ENCODE data around the gene ERBB4. TPM values are rescaled to one million over a fixed set of nuclear protein-coding genes. Genes with fewer than 3 reads are reported as not detected.

ERBB4 gene
- total RNA-seq, 1 experiment from 2014 or later = not detected

GRCh38 chr2:211396815-211397214, 1141.8 kb downstream of the ERBB4 start:
- no peak for DNase-seq (ENCODE audit: unreplicated experiment)
- Mint-ChIP-seq H3K4me1 (ENCODE audit: insufficient read depth, unreplicated experiment) (peaks cover 5% of the 10 kb centered on the region), H3K27ac (ENCODE audit: low read depth, unreplicated experiment) (no peak overlapping the region), H3K9me3 (ENCODE audit: unreplicated experiment) (no peaks in the 10 kb centered on the region), H3K4me3 (ENCODE audit: unreplicated experiment) (no peak overlapping the region), H3K27me3 (ENCODE audit: insufficient read depth, unreplicated experiment) (peaks cover 27% of the 10 kb centered on the region), H3K36me3 (ENCODE audit: insufficient read depth, unreplicated experiment) (no peaks in the 10 kb centered on the region)
- no TSS peak for BruUV-seq (replicated peaks)
- TF ChIP-seq CTCF (IDR thresholded peaks at IDR 0.05; ENCODE audit: unreplicated experiment) = no peak
- intact Hi-C loops (cut with micrococcal nuclease) = no loop called here
- ChIA-PET POLR2A (no interaction called here), CTCF (interaction anchor here (1.4 kb wide), 1 partner anchor 19 kb away, joined by 5 read pairs; no protein-coding TSS in a partner anchor)

- ChIA-PET POLR2A (no interaction called here), CTCF (interaction anchor here (0.6 kb wide), 1 partner anchor 92 kb away, joined by 3 read pairs; no protein-coding TSS in a partner anchor)
- Mint-ChIP-seq H3K27me3 (ENCODE audit: insufficient read depth, unreplicated experiment) (peaks cover 20% of the 10 kb centered on the region), H3K4me3 (ENCODE audit: unreplicated experiment) (no peak overlapping the region), H3K4me1 (ENCODE audit: insufficient read depth, unreplicated experiment) (no peaks in the 10 kb centered on the region), H3K36me3 (ENCODE audit: insufficient read depth, unreplicated experiment) (no peaks in the 10 kb centered on the region), H3K9me3 (ENCODE audit: unreplicated experiment) (no peaks in the 10 kb centered on the region), H3K27ac (ENCODE audit: low read depth, unreplicated experiment) (no peak overlapping the region)
- TF ChIP-seq CTCF (IDR thresholded peaks at IDR 0.05; ENCODE audit: unreplicated experiment) = no peak
- no TSS peak for BruUV-seq (replicated peaks)
- intact Hi-C loops (cut with micrococcal nuclease) = no loop called here
- DNase-seq (ENCODE audit: unreplicated experiment) = no peak
These were observed 1147.4 kb downstream of the ERBB4 start for GRCh38 chr2:211391189-211391567.

- BruUV-seq (replicated peaks) = no TSS peak
- intact Hi-C loops (cut with micrococcal nuclease) = no loop called here
- Mint-ChIP-seq H3K9me3 (ENCODE audit: unreplicated experiment) (no peaks in the 10 kb centered on the region), H3K27me3 (ENCODE audit: insufficient read depth, unreplicated experiment) (peaks cover 20% of the 10 kb centered on the region), H3K4me1 (ENCODE audit: insufficient read depth, unreplicated experiment) (no peaks in the 10 kb centered on the region), H3K4me3 (ENCODE audit: unreplicated experiment) (no peak overlapping the region), H3K36me3 (ENCODE audit: insufficient read depth, unreplicated experiment) (no peaks in the 10 kb centered on the region), H3K27ac (ENCODE audit: low read depth, unreplicated experiment) (no peak overlapping the region)
- ChIA-PET POLR2A (no interaction called here), CTCF (interaction anchor here (0.6 kb wide), 1 partner anchor 92 kb away, joined by 3 read pairs; no protein-coding TSS in a partner anchor)
- no peak for TF ChIP-seq CTCF (IDR thresholded peaks at IDR 0.05; ENCODE audit: unreplicated experiment)
- DNase-seq (ENCODE audit: unreplicated experiment) = no peak
These were observed 1147.9 kb downstream of the ERBB4 start for GRCh38 chr2:211390536-211391188.

- TF ChIP-seq CTCF (IDR thresholded peaks at IDR 0.05; ENCODE audit: unreplicated experiment) = no peak
These were observed 1150.9 kb downstream of the ERBB4 start for GRCh38 chr2:211387734-211388133.

More at GRCh38 chr2:211387734-211388133, 1150.9 kb downstream of the ERBB4 start:
- Mint-ChIP-seq H3K9me3 (ENCODE audit: unreplicated experiment) (no peaks in the 10 kb centered on the region), H3K27me3 (ENCODE audit: insufficient read depth, unreplicated experiment) (peaks cover 9% of the 10 kb centered on the region), H3K36me3 (ENCODE audit: insufficient read depth, unreplicated experiment) (no peaks in the 10 kb centered on the region), H3K27ac (ENCODE audit: low read depth, unreplicated experiment) (no peak overlapping the region), H3K4me3 (ENCODE audit: unreplicated experiment) (no peak overlapping the region), H3K4me1 (ENCODE audit: insufficient read depth, unreplicated experiment) (no peaks in the 10 kb centered on the region)
- CTCF ChIA-PET = interaction anchor here (0.6 kb wide), 1 partner anchor 10 kb away, joined by 3 read pairs; no protein-coding TSS in a partner anchor
- DNase-seq (ENCODE audit: unreplicated experiment) = no peak
- intact Hi-C loops (cut with micrococcal nuclease) = no loop called here
- BruUV-seq (replicated peaks) = no TSS peak
- POLR2A ChIA-PET = no interaction called here
